ENCODE results near the gene BOD1. TPM values are rescaled to one million over a fixed set of nuclear protein-coding genes. Genes with fewer than 3 reads are reported as not detected.

Gene BOD1
- total and polyA plus RNA-seq, 9 of the 15 experiments (the other 6 are each of a cell fraction or from before 2014, with no cell fraction given) = 10.1 to 31.6 (median 22.6) TPM

- Histone ChIP-seq H3K27me3 (ENCODE audit: control insufficient read depth in 2 of 2, insufficient read depth in 2 of 2, low read length in 2 of 2) (no peaks in the 10 kb centered on the region), H4K20me1 (replicated peaks; ENCODE audit: control insufficient read depth, insufficient read depth, low read length) (no peaks in the 10 kb centered on the region), H2AFZ (ENCODE audit: low read depth, low read length) (peak overlapping the region; percentile 72; the same call in 1 of the 2 replicates), H3K4me2 (ENCODE audit: insufficient read depth, low read length) (no peak overlapping the region), H3K4me3 (no peak overlapping the region), H3K36me3 (ENCODE audit: control insufficient read depth, insufficient read depth, low read length) (no peaks in the 10 kb centered on the region), H3K4me1 (replicated peaks in 1 of 2; ENCODE audit: control insufficient read depth in 2 of 2, insufficient read depth in 2 of 2, low read length in 2 of 2) (peaks cover 0 to 19% of the 10 kb centered on the region in 2 experiments; a peak in 4 of 5 replicates), H3K9me1 (ENCODE audit: control insufficient read depth, insufficient read depth, low read length) (no peaks in the 10 kb centered on the region), H3K9ac (ENCODE audit: insufficient read depth in 1 of 2, low read depth in 2 of 2, low read length in 2 of 2) (peak overlapping the region in 1 of 2 experiments; percentile 15; a peak in 1 of 4 replicates), H3K9me3 (replicated peaks; ENCODE audit: control insufficient read depth, insufficient read depth, low read depth, low read length) (no peaks in the 10 kb centered on the region), H3K79me2 (ENCODE audit: control insufficient read depth, insufficient read depth, low read length) (no peaks in the 10 kb centered on the region), H3K27ac (ENCODE audit: extremely low read depth, low read depth, low read length) (no peak overlapping the region)
- WGBS (ENCODE audit: insufficient coverage, low coverage, missing lambda C conversion rate) = 30% methylated on average over 3 of the region's 3 CpGs
- DNase-seq (ENCODE audit: extremely low read depth in 1 of 4, low spot score in 3 of 4) = peak in 2 of 4 experiments; percentile 22 to 30
- ChIA-PET POLR2A (interaction anchor here (1.1 kb wide), 1 partner anchor 9 kb away, joined by 4 read pairs; no protein-coding TSS in a partner anchor), CTCF (ENCODE audit: low intra/inter-chr PET ratio) (interaction anchor here (0.5 kb wide), 1 partner anchor 348 kb away, joined by 4 read pairs; no protein-coding TSS in a partner anchor)
- intact Hi-C loops (cut with micrococcal nuclease) (loop anchor here (5.0 to 10.0 kb wide), 2 partner anchors 140 to 212 kb away; no protein-coding TSS in a partner anchor), in situ Hi-C loops (cut with MboI) (no loop called here)
- BruUV-seq (replicated peaks) = no TSS peak
- no peak for TF ChIP-seq MTA2 (IDR thresholded peaks at IDR 0.05; ENCODE audit: low read depth)
- peak; percentile 61 for TF ChIP-seq EGR1 (conservative IDR thresholded peaks at IDR 0.05)
- no peak for FAIRE-seq
- 0 out of 3 replicates have a peak, but pooled peaks have one; percentile 5 for ATAC-seq
Observed at GRCh38 chr5:173625261-173625660, 8.8 kb upstream of the BOD1 start.

GRCh38 chr5:173624282-173624681 lies 7.8 kb upstream of the BOD1 start:
- in situ Hi-C loops (cut with MboI) = no loop called here
- ChIA-PET CTCF (ENCODE audit: low intra/inter-chr PET ratio) (no interaction called here), POLR2A (interaction anchor here (0.7 to 1.1 kb wide), 2 partner anchors 8 to 186 kb away, joined by 3 to 4 read pairs; no protein-coding TSS in a partner anchor)
- no peaks in the 10 kb centered on the region for H4K20me1 ChIP-seq (replicated peaks; ENCODE audit: control insufficient read depth, insufficient read depth, low read length)
- intact Hi-C loops (cut with micrococcal nuclease) = loop anchor here (10.0 kb wide), 1 partner anchor 141 kb away; no protein-coding TSS in a partner anchor
- no peak overlapping the region for H3K4me2 ChIP-seq (ENCODE audit: insufficient read depth, low read length)
- WGBS (ENCODE audit: insufficient coverage, low coverage, missing lambda C conversion rate) = 34% methylated on average over 5 of the region's 5 CpGs
- no peak overlapping the region for H3K4me3 ChIP-seq
- no TSS peak for BruUV-seq (replicated peaks)
- no peaks in the 10 kb centered on the region for H3K9me1 ChIP-seq (ENCODE audit: control insufficient read depth, insufficient read depth, low read length)
- no peak overlapping the region for H3K27ac ChIP-seq (ENCODE audit: extremely low read depth, low read depth, low read length)
- no peak for DNase-seq (ENCODE audit: extremely low read depth in 1 of 4, low spot score in 3 of 4)
- no peaks in the 10 kb centered on the region for H3K9me3 ChIP-seq (replicated peaks; ENCODE audit: control insufficient read depth, insufficient read depth, low read depth, low read length)
- no peak overlapping the region for H3K9ac ChIP-seq (ENCODE audit: insufficient read depth in 1 of 2, low read depth in 2 of 2, low read length in 2 of 2)
- peaks cover 0 to 15% of the 10 kb centered on the region in 2 experiments; a peak in 4 of 5 replicates for H3K4me1 ChIP-seq (replicated peaks in 1 of 2; ENCODE audit: control insufficient read depth in 2 of 2, insufficient read depth in 2 of 2, low read length in 2 of 2)
- no peak overlapping the region for H2AFZ ChIP-seq (ENCODE audit: low read depth, low read length)
- H3K36me3 ChIP-seq (ENCODE audit: control insufficient read depth, insufficient read depth, low read length) = no peaks in the 10 kb centered on the region
- FAIRE-seq = no peak
- no peaks in the 10 kb centered on the region for H3K79me2 ChIP-seq (ENCODE audit: control insufficient read depth, insufficient read depth, low read length)
- no peaks in the 10 kb centered on the region for H3K27me3 ChIP-seq (ENCODE audit: control insufficient read depth in 2 of 2, insufficient read depth in 2 of 2, low read length in 2 of 2)
- ATAC-seq = no peak
- TF ChIP-seq ARHGAP35 (IDR thresholded peaks at IDR 0.05; ENCODE audit: partially characterized antibody) (no peak), HES1 (IDR thresholded peaks at IDR 0.05; ENCODE audit: low read depth) (no peak), GATAD2B (IDR thresholded peaks at IDR 0.05; ENCODE audit: borderline replicate concordance) (no peak), JUNB (CRISPR knock-in tag; conservative IDR thresholded peaks at IDR 0.05) (no peak), ILK (tag; IDR thresholded peaks at IDR 0.05; ENCODE audit: borderline replicate concordance, low read depth) (no peak), ZSCAN29 (IDR thresholded peaks at IDR 0.05) (no peak), PHB2 (IDR thresholded peaks at IDR 0.05; ENCODE audit: low read depth) (no peak), ZNF133 (CRISPR knock-in tag; IDR thresholded peaks at IDR 0.05) (no peak), ZNF232 (CRISPR knock-in tag; IDR thresholded peaks at IDR 0.05) (no peak), DLX4 (CRISPR knock-in tag; IDR thresholded peaks at IDR 0.05) (no peak)

Measured in K562 (cell line).